ENCODE measurements around the gene GAB3. TPM values are rescaled to one million over a fixed set of nuclear protein-coding genes. Genes with fewer than 3 reads are reported as not detected.
A peak's percentile ranks its signal among the peaks of the same experiment; 100 is the strongest.

The GAB3 gene
- total and polyA plus RNA-seq, 4 donors, result 0.66 to 10.4 (median 1.6) TPM

DNA sequence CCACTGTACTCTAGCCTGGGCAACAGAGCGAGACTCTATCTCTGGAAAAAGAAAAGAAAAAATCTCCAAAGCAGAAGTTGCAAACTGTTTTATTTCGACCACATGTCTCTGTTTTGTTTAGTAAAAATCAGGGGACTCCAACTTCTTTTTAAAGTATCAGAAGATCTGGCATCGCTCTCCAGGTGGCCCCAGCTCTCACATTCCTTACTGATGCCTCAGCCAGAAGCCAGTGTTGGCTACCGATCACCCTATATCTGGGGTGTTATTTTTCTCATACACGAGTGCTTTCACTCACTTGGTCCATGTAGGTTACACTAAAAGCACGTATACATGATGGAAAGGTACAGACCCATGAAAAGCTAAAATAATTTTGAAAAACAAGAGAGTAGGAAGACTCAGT is 46.1 kb upstream of the GAB3 start:
- WGBS, result 88% methylated on average over 6 of the region's 6 CpGs

GRCh38 chrX:154795016-154795415 is 44.1 kb upstream of the GAB3 start:
- Histone ChIP-seq H3K9ac (ENCODE audit: low read depth in 1 of 2, low read length in 2 of 2) (no peak overlapping the region), H3K4me1 (ENCODE audit: control insufficient read depth in 4 of 4, insufficient read depth in 4 of 4, low read length in 3 of 4) (peaks cover 6 to 21% (median 10%) of the 10 kb centered on the region in 4 donors), H3K4me3 (ENCODE audit: low read depth in 1 of 3, low read length in 3 of 3) (no peak overlapping the region), H3K27me3 (ENCODE audit: control insufficient read depth in 4 of 4, insufficient read depth in 4 of 4, low read length in 3 of 4) (no peaks in the 10 kb centered on the region), H3K27ac (ENCODE audit: low read depth in 1 of 2, low read length in 2 of 2) (no peak overlapping the region), H3K9me3 (ENCODE audit: control insufficient read depth in 4 of 4, low read length in 3 of 4) (no peaks in the 10 kb centered on the region), H3K36me3 (ENCODE audit: control insufficient read depth in 4 of 4, insufficient read depth in 3 of 4, low read depth in 1 of 4, low read length in 3 of 4) (no peaks in the 10 kb centered on the region)
- 89% methylated on average over 2 of the region's 2 CpGs for WGBS
- DNase-seq (ENCODE audit: low spot score), result no peak
- TF ChIP-seq, protein P1, sequence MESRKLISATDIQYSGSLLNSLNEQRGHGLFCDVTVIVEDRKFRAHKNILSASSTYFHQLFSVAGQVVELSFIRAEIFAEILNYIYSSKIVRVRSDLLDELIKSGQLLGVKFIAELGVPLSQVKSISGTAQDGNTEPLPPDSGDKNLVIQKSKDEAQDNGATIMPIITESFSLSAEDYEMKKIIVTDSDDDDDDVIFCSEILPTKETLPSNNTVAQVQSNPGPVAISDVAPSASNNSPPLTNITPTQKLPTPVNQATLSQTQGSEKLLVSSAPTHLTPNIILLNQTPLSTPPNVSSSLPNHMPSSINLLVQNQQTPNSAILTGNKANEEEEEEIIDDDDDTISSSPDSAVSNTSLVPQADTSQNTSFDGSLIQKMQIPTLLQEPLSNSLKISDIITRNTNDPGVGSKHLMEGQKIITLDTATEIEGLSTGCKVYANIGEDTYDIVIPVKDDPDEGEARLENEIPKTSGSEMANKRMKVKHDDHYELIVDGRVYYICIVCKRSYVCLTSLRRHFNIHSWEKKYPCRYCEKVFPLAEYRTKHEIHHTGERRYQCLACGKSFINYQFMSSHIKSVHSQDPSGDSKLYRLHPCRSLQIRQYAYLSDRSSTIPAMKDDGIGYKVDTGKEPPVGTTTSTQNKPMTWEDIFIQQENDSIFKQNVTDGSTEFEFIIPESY (IDR thresholded peaks at IDR 0.05), result no peak
- TF ChIP-seq JUND (IDR thresholded peaks at IDR 0.05) (no peak), RXRA (IDR thresholded peaks at IDR 0.05) (no peak), HNF4A (conservative IDR thresholded peaks at IDR 0.05) (no peak)

More for the DNA sequence above, 46.1 kb upstream of the GAB3 start:
- peaks cover 8 to 24% (median 17%) of the 10 kb centered on the region in 4 donors for H3K4me1 ChIP-seq (ENCODE audit: control insufficient read depth in 4 of 4, insufficient read depth in 4 of 4, low read length in 3 of 4)
- H3K36me3 ChIP-seq (ENCODE audit: control insufficient read depth in 4 of 4, insufficient read depth in 3 of 4, low read depth in 1 of 4, low read length in 3 of 4), result no peaks in the 10 kb centered on the region
- H3K27me3 ChIP-seq (ENCODE audit: control insufficient read depth in 4 of 4, insufficient read depth in 4 of 4, low read length in 3 of 4), result no peaks in the 10 kb centered on the region
- H3K4me3 ChIP-seq (ENCODE audit: low read depth in 1 of 3, low read length in 3 of 3), result no peak overlapping the region
- no peak overlapping the region for H3K9ac ChIP-seq (ENCODE audit: low read depth in 1 of 2, low read length in 2 of 2)
- TF ChIP-seq, protein P1 (IDR thresholded peaks at IDR 0.05), result no peak
- TF ChIP-seq EGR1 (IDR thresholded peaks at IDR 0.05; ENCODE audit: low read depth in 2 of 2), result no peak
- no peak for TF ChIP-seq HNF4G (IDR thresholded peaks at IDR 0.05)
- no peak for TF ChIP-seq FOXA2 (IDR thresholded peaks at IDR 0.05)
- no peak for TF ChIP-seq YY1 (IDR thresholded peaks at IDR 0.05)
- DNase-seq (ENCODE audit: low spot score), result no peak
- no peaks in the 10 kb centered on the region for H3K9me3 ChIP-seq (ENCODE audit: control insufficient read depth in 4 of 4, low read length in 3 of 4)
- H3K27ac ChIP-seq (ENCODE audit: low read depth in 1 of 2, low read length in 2 of 2), result no peak overlapping the region

GRCh38 chrX:154793084-154793795 is 42.4 kb upstream of the GAB3 start:
- H3K27ac ChIP-seq (ENCODE audit: low read depth in 1 of 2, low read length in 2 of 2), result peak overlapping the region in 1 of 2 donors; percentile 37
- no peak overlapping the region for H3K9ac ChIP-seq (ENCODE audit: low read depth in 1 of 2, low read length in 2 of 2)
- TF ChIP-seq, protein P2, sequence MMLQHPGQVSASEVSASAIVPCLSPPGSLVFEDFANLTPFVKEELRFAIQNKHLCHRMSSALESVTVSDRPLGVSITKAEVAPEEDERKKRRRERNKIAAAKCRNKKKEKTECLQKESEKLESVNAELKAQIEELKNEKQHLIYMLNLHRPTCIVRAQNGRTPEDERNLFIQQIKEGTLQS (IDR thresholded peaks at IDR 0.05), result no peak
- no peak for TF ChIP-seq FOXA1 (IDR thresholded peaks at IDR 0.05)
- TF ChIP-seq REST (IDR thresholded peaks at IDR 0.05), result no peak
- TF ChIP-seq JUND (IDR thresholded peaks at IDR 0.05), result no peak
- no peak for TF ChIP-seq NR2F2 (IDR thresholded peaks at IDR 0.05)
- TF ChIP-seq TAF1 (conservative IDR thresholded peaks at IDR 0.05), result no peak
- TF ChIP-seq, protein P3, sequence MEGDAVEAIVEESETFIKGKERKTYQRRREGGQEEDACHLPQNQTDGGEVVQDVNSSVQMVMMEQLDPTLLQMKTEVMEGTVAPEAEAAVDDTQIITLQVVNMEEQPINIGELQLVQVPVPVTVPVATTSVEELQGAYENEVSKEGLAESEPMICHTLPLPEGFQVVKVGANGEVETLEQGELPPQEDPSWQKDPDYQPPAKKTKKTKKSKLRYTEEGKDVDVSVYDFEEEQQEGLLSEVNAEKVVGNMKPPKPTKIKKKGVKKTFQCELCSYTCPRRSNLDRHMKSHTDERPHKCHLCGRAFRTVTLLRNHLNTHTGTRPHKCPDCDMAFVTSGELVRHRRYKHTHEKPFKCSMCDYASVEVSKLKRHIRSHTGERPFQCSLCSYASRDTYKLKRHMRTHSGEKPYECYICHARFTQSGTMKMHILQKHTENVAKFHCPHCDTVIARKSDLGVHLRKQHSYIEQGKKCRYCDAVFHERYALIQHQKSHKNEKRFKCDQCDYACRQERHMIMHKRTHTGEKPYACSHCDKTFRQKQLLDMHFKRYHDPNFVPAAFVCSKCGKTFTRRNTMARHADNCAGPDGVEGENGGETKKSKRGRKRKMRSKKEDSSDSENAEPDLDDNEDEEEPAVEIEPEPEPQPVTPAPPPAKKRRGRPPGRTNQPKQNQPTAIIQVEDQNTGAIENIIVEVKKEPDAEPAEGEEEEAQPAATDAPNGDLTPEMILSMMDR (IDR thresholded peaks at IDR 0.05; ENCODE audit: low read depth, low read length, missing input control), result no peak
- H3K4me3 ChIP-seq (ENCODE audit: low read depth in 1 of 3, low read length in 3 of 3), result no peak overlapping the region
- H3K4me1 ChIP-seq (ENCODE audit: control insufficient read depth in 4 of 4, insufficient read depth in 4 of 4, low read length in 3 of 4), result peaks cover 3 to 14% (median 5%) of the 10 kb centered on the region in 4 donors
- DNase-seq (ENCODE audit: low spot score), result no peak
- WGBS, result 60% methylated on average over 7 of the region's 7 CpGs
- H3K9me3 ChIP-seq (ENCODE audit: control insufficient read depth in 4 of 4, low read length in 3 of 4), result no peaks in the 10 kb centered on the region
- H3K27me3 ChIP-seq (ENCODE audit: control insufficient read depth in 4 of 4, insufficient read depth in 4 of 4, low read length in 3 of 4), result no peaks in the 10 kb centered on the region
- H3K36me3 ChIP-seq (ENCODE audit: control insufficient read depth in 4 of 4, insufficient read depth in 3 of 4, low read depth in 1 of 4, low read length in 3 of 4), result no peaks in the 10 kb centered on the region
